ENCODE results near the gene PCCA.

The PCCA gene

GRCh38 chr13:100436099-100436498 lies 347.2 kb downstream of the PCCA start:
- DNase-seq: no peak

- DNase-seq: no peak
Observed at GRCh38 chr13:100438059-100438788, 349.3 kb downstream of the PCCA start.

GRCh38 chr13:100439247-100439970 lies 350.5 kb downstream of the PCCA start:
- no peak for DNase-seq

- DNase-seq: no peak
Observed at GRCh38 chr13:100440751-100441425, 352.0 kb downstream of the PCCA start.

- DNase-seq: no peak
Observed at GRCh38 chr13:100442095-100442832, 353.4 kb downstream of the PCCA start.

- no peak for DNase-seq
Observed at GRCh38 chr13:100443278-100443997, 354.5 kb downstream of the PCCA start.

- DNase-seq: no peak
Observed at GRCh38 chr13:100443998-100444328, 355.1 kb downstream of the PCCA start.

GRCh38 chr13:100447831-100448230 lies 358.9 kb downstream of the PCCA start:
- no peak for DNase-seq

GRCh38 chr13:100451923-100452322 lies 363.0 kb downstream of the PCCA start:
- DNase-seq: no peak

GRCh38 chr13:100454876-100455275 lies 366.0 kb downstream of the PCCA start:
- DNase-seq: no peak

- DNase-seq: no peak
Observed at GRCh38 chr13:100458673-100459072, 369.8 kb downstream of the PCCA start.

GRCh38 chr13:100459747-100460146 lies 370.9 kb downstream of the PCCA start:
- no peak for DNase-seq

GRCh38 chr13:100460266-100460665 lies 371.4 kb downstream of the PCCA start:
- no peak for DNase-seq

- no peak for DNase-seq
Observed at GRCh38 chr13:100460791-100461190, 371.9 kb downstream of the PCCA start.

GRCh38 chr13:100461309-100462030 lies 372.6 kb downstream of the PCCA start:
- no peak for DNase-seq

GRCh38 chr13:100464006-100464405 lies 375.1 kb downstream of the PCCA start:
- DNase-seq: no peak

GRCh38 chr13:100465558-100465957 lies 376.7 kb downstream of the PCCA start:
- DNase-seq: no peak

- no peak for DNase-seq
Observed at GRCh38 chr13:100470866-100471505, 382.1 kb downstream of the PCCA start.

- no peak for DNase-seq
Observed at GRCh38 chr13:100473087-100473486, 384.2 kb downstream of the PCCA start.

GRCh38 chr13:100473501-100474044 lies 384.7 kb downstream of the PCCA start:
- DNase-seq: no peak

- no peak for DNase-seq
Observed at GRCh38 chr13:100476963-100477362, 388.1 kb downstream of the PCCA start.
